Activated CD4-positive, CD25-positive, alpha-beta regulatory T cell treated with anti-CD3 and anti-CD28 coated beads, Interleukin-2, amount 50 U/mL, for 16 hours (primary cell): ENCODE data around the gene SCAF4.

ENCODE experiments used
- DNase-seq: peaks from one replicate; pipeline ENCODE4 v3.0.0-alpha.2; 2020; ENCODE audit warnings: low read depth, low spot score

Gene SCAF4

DNA sequence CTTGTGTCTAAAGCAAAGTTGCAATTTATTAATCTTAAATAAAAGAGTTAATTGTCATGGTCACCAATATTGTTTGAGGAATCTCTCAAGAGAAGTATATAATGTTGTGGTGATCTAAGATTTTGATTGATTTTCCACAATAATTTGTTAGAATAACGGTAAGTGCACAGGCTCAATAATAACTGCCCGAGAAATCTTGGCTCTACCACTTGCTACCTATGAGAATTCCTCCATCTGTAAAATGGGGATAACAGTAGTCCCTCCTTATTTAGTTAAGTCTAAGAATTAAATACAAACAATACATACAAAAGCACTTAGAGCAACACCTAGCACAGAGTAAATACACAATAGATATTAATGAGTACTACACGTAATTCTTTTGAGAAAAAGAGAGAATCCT, 18.8 kb downstream of the SCAF4 start:
- no peak for DNase-seq

- no peak for DNase-seq
Observed at GRCh38 chr21:31711745-31712285, 20.1 kb downstream of the SCAF4 start.

DNA sequence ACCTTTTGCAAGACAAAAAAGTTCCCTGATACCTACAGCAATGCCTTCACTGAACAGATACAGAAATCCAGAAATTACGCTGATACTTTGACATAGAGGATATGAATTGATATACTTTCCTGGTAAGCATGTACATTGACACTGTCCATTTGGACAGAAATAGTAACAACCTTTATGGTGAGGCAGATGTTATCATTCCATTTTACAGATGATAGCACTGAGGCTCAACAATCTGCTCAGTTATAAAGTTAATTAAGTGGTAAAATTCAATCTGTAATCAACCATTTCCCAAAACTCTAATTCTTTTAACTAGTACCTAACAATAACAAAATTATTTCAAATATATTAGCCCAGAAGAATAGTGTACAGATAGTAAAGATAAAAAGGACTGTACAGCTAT, 20.6 kb downstream of the SCAF4 start:
- DNase-seq, result no peak

DNA sequence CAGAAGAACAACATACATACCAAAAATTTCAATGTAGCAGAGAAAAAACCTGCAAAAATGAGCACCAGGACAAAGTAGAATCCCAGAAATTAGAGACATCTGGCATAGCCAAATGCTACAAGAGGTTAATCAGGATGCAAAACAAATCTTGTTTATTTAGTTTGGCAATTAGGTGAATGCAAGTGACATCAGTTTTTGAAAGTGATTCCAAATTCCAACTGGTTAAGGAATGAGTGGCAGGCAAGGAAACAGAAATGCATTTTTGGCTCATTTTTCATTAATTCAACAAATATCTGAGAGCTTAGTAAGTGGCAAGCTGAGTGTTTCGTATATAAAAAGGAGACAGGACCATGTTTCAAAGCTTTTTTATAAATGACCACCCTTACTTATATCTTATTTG, 21.3 kb downstream of the SCAF4 start:
- DNase-seq, result no peak

GRCh38 chr21:31708541-31708940, 23.4 kb downstream of the SCAF4 start:
- DNase-seq, result no peak

DNA sequence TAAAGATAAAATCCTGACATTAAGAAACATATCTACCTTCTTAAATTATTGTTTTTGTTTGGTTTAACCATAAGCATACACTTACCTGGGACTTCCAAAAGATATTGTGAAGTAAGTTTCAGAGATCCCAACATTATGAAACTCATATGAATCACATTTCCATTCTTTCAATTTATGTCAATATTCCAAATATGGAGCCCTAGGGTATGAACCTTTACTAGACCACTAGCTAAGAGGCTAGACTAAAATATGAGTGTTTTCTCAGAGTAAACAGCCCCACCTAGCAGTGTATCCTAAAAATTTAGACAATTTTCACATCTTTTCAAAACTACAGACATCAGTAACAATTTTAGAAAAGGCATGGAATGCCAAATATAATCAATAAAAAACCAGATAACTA, 24.4 kb downstream of the SCAF4 start:
- DNase-seq, result no peak

- no peak for DNase-seq
Observed at GRCh38 chr21:31706562-31706961, 25.4 kb downstream of the SCAF4 start.

- no peak for DNase-seq
Observed at GRCh38 chr21:31700040-31700439, 31.9 kb downstream of the SCAF4 start.

DNA sequence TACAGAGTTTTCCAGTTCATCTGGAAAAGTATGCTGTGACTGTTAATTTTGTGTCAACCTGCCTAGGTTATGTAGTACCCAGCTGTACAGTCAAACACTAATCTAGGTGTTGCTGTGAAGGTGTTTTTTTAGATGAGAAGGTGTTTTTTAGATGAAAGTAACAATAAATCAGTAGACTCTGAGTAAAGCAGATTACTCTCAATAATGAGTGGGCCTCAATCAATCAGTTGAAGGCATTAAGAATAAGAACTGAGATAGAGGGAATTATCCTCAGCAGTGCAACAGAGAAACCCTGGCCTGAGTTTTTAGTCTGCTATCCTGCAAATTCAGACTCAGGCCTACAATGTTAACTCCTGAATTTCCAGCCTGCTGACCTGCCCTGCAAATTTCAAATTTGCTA, 33.5 kb downstream of the SCAF4 start:
- DNase-seq, result no peak

- no peak for DNase-seq
Observed at GRCh38 chr21:31696424-31696823, 35.5 kb downstream of the SCAF4 start.

DNA sequence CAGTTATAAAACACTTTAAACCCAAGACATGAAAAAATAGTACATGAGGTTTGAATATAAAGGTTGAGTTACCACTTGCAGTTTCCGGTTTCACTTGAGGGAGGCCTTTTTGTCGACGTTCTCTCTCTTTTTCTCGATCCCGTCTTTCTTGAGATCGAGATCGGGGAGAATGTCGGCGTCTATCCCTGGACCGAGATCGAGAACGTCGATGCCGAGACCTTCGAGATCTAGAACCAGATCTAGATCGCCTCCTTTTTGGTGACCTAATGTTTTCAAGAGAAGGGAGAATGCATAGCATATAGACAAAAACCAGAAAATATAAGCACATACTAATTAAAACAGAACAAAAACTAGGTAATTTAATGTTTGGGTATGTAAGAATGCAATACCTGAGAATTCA, 38.7 kb downstream of the SCAF4 start:
- no peak for DNase-seq

GRCh38 chr21:31688603-31689368, 43.1 kb downstream of the SCAF4 start:
- no peak for DNase-seq

DNA sequence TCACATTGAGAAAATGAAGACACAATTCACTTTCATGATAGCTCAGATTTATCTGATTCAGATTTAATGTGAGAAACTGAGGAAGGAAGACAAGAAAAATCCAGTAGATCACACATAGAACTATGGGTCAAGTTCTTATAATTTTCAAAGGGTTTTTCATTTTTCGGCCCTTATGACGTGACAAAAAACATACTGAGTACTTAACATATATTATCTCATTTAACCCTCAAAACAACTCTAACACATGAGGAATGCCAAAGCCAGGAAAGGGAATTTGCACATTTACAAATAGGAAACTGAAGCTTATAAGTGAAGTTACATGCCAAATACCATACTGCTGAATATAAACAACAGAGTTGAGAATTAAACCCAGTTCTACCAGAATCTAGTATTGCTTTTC, 44.8 kb downstream of the SCAF4 start:
- no peak for DNase-seq

GRCh38 chr21:31686272-31686915, 45.5 kb downstream of the SCAF4 start:
- no peak for DNase-seq

DNA sequence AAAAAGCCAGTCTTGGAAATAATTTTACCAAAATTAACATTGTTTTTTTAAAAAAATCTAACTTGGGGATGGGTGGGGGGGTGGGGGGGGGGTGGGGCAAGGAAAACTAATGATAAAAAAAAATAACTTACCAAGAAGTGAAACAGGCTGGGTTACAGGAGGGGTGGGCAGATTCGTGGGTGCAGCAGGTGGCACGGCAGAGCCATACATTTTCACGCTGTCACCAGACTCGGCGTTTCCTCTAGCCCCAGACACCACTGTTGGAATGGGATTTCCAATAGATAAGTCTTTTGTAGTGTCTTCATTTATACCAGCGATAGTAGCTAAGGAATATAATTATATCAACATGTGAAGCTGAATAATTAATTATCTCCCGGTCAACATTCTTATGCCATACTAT, 47.0 kb downstream of the SCAF4 start:
- DNase-seq, result no peak

- no peak for DNase-seq
Observed at GRCh38 chr21:31683029-31683428, 48.9 kb downstream of the SCAF4 start.

DNA sequence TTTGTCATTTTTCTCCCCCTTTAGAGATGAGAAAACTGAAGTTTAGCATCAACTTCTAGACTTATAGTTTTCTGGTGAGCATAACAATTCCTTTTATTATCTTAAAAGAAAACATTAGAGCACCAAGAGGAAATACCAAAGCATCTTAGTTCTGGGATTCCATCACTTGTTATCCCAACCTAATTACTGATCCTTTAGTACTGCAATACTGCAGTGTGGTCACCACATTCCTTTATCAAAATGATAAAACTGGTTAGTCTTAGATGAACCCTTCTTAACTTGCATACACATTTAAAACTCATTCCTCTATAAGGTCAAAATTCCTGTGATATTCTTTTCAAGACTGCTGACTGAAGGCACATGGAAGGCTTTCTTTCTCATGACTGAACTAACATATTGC, 49.3 kb downstream of the SCAF4 start:
- DNase-seq, result no peak

DNA sequence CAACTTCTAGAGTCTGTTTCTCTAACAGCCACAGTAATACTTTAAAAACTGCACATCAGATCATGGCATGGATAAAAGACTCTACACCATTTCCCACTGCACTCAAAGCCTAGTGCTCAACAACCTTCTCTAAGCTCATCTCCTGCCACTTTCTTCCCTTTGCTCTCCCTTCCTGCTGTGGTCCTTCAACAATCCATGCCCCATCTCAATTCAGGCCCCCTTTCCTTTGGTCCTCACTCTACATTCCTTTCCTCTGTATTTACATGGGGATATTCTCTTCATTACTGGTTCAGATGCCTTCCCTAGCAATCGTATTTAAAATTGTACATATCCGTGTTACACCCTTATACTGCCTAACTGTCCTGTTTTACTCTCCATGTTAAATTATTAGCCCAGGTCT, 53.4 kb downstream of the SCAF4 start:
- no peak for DNase-seq

- no peak for DNase-seq
Observed at GRCh38 chr21:31677047-31677446, 54.9 kb downstream of the SCAF4 start.

DNA sequence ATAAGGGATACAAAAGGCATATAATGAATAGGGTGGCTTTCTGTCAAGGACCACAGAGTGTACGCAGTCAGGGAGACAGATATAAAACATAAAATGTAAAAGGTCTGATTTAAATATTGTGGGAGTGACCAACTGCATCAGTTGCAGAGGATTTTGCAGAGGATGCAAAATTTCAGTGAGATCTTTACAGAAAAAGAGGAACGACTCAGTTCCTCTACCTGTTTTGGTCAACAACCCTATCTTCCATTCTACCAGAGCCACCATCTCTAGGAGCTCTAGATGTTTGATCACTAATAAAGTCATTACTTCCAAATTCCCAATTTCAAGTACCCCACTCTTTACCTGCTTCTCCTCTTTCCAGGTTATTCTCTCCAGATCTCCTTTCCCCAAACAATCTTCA, 56.0 kb downstream of the SCAF4 start:
- no peak for DNase-seq

GRCh38 chr21:31675318-31675717, 56.6 kb downstream of the SCAF4 start:
- DNase-seq, result no peak

DNA sequence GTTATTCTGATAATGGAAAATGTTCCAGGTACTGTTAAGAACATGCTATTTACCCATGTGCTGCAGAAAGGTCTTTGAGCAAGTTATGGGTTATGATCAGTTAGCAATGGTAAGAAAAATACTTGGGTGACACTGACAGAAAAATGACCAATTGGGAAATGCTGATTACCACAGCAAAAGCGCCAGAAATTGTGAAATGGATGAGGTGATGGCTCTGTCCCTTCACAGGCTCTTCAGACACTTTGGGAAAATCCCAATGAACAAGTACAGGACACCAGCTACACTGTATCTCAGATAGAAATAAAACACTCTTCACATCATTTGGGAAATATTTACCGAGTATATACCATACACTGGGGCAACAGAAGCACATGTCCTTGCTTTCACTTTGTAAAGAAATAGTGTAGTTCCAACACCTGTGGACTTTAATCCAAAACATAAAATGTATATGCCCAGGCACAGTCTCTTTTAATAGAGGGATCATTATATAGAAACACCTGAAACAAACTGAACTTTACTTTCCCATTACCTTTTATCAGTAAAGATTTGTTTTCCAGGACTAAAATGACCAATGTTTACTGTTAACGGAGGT, 58.5 kb downstream of the SCAF4 start:
- DNase-seq, result no peak

DNA sequence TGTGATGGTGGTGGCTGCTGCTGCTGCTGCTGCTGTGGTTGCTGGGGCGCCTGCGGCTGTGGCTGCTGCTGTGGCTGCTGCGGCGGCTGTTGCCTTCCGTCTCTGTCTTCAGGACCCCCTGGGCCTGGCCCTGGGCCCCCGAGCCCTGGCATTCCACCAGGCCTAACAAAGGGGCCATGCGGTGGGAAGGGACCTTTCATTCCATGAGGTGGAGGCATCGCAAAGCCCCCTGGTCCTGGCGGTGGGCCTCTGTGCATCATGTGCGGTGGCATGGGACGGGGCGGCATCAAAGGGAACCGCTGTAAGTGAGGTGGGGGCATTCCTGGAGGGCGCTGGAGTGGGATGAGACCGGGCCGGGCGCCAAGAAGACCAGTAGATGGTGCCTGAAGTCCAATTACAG, 60.0 kb downstream of the SCAF4 start:
- no peak for DNase-seq
